PC-9 (cell line): ENCODE results near the gene NOS1AP. TPM values are rescaled to one million over a fixed set of nuclear protein-coding genes. Genes with fewer than 3 reads are reported as not detected.
A peak's percentile ranks its signal among the peaks of the same experiment; 100 is the strongest.

Source experiments
- BruUV-seq: library from RNA; stranded (reverse); fragments of 400-500 nt; replicated peaks from 2 replicates; lab custom pipeline; 2021; lab: Mats Ljungman, UMichigan
- CTCF ChIA-PET: fragments of 300-600 bp; sonication (Branson Sonifier 250); formaldehyde crosslinking; loops from one replicate; lab custom pipeline; 2022; ENCODE audit warnings: antibody characterized with exemption; lab: Charles Lee
- POLR2A ChIA-PET: fragments of 300-600 bp; sonication (Branson Sonifier 250); formaldehyde crosslinking; loops from one replicate; lab custom pipeline; 2022; ENCODE audit warnings: antibody characterized with exemption; ENCODE audit not compliant: unreplicated experiment; lab: Charles Lee
- DNase-seq, 2 experiments: peaks; one replicate each; pipeline versions ENCODE4 v3.0.0 to v3.0.0-alpha.2; 2015 to 2022; ENCODE audit warnings: mixed read lengths in 1 of 2
- H2AFZ ChIP-seq: fragments of 200-600 bp; sonication (generic); 2 replicates; pipeline ENCODE4 v1.8.1; 2017; ENCODE audit warnings: antibody characterized with exemption
- H3F3A ChIP-seq: fragments of 200-600 bp; sonication (generic); 2 replicates; pipeline ENCODE4 v1.8.1; 2017; ENCODE audit warnings: antibody characterized with exemption, mild to moderate bottlenecking, low read depth; ENCODE audit not compliant: insufficient read depth
- H3K27ac ChIP-seq: fragments of 200-600 bp; sonication (generic); 2 replicates; pipeline ENCODE4 v1.6.1; 2016; ENCODE audit warnings: mixed run types
- H3K27me3 ChIP-seq: fragments of 200-600 bp; sonication (generic); 2 replicates; pipeline ENCODE4 v1.6.1; 2016; ENCODE audit warnings: low read depth, mixed run types; ENCODE audit not compliant: insufficient read depth
- H3K36me3 ChIP-seq: fragments of 200-600 bp; sonication (generic); 2 replicates; pipeline ENCODE4 v1.6.1; 2016; ENCODE audit warnings: low read depth, mixed run types
- H3K4me1 ChIP-seq: fragments of 200-600 bp; sonication (generic); replicated peaks from 2 replicates; pipeline ENCODE4 v1.6.1; 2016; ENCODE audit warnings: mixed run types; ENCODE audit not compliant: insufficient read depth
- H3K4me2 ChIP-seq: fragments of 200-600 bp; sonication (generic); 2 replicates; pipeline ENCODE4 v1.6.1; 2017; ENCODE audit warnings: mixed run types
- H3K4me3 ChIP-seq: fragments of 200-600 bp; sonication (generic); 2 replicates; pipeline ENCODE4 v1.6.1; 2016; ENCODE audit warnings: mixed run types
- H3K79me2 ChIP-seq: fragments of 200-600 bp; sonication (generic); 2 replicates; pipeline ENCODE4 v1.6.1; 2017; ENCODE audit warnings: low read depth, mixed run types
- H3K9me2 ChIP-seq: fragments of 200-600 bp; sonication (generic); 2 replicates; pipeline ENCODE4 v1.8.1; 2017; ENCODE audit warnings: mild to moderate bottlenecking; ENCODE audit not compliant: insufficient read depth
- H3K9me3 ChIP-seq: fragments of 200-600 bp; sonication (generic); 2 replicates; pipeline ENCODE4 v1.8.1; 2016; ENCODE audit warnings: low read depth; ENCODE audit not compliant: insufficient read depth
- H4K20me1 ChIP-seq: fragments of 200-600 bp; sonication (generic); 2 replicates; pipeline ENCODE4 v1.8.1; 2017; ENCODE audit not compliant: insufficient read depth
- EZH2 ChIP-seq: fragments of 200-600 bp; sonication (generic); IDR thresholded peaks from 2 replicates; pipeline ENCODE4 v1.8.0; 2017; ENCODE audit warnings: antibody characterized with exemption, low read depth
- intact Hi-C: fragments of 100-400 bp; cut with micrococcal nuclease; formaldehyde crosslinking; loops from one replicate; pipeline ENCODE4 v1.10.0; 2022; ENCODE audit not compliant: unreplicated experiment
- total RNA-seq: library from RNA; stranded (reverse); gene quantifications from 2 replicates; pipeline ENCODE4 v1.2.3, GENCODE V29; 2021
- TF ChIP-seq, protein P1 (sequence below): fragments of 200-600 bp; sonication (generic); conservative IDR thresholded peaks from 2 replicates; pipeline ENCODE4 v1.6.1; 2017; ENCODE audit warnings: mixed run types, antibody characterized with exemption, mild to moderate bottlenecking, moderate library complexity

NOS1AP gene
- total RNA-seq, 1 experiment from 2014 or later: 9.9 TPM

DNA sequence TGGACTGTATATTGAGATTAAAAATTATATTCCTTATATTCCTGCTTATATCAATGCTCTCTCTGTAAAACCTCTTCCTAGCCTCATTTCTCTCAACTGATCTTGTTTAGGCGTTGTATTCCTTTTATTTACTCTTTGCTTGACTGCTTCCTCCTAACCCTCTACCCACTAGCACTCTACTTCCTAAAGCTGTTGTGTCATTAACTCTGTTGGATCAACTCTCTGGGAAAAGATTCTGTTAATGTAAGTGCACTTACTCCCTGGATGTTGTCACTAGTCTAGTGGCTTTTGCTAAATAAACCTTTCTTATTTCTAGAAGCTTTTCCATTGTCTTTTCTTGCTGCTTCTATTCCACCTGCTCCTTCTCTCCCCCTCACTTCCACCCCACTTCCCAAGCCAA lies 300.7 kb downstream of the NOS1AP start:
- H3K27me3 ChIP-seq: no peaks in the 10 kb centered on the region
- H3K79me2 ChIP-seq: no peaks in the 10 kb centered on the region
- no peak for DNase-seq
- H3K27ac ChIP-seq: no peak overlapping the region
- H3K9me3 ChIP-seq: no peaks in the 10 kb centered on the region
- H3K9me2 ChIP-seq: no peaks in the 10 kb centered on the region
- ChIA-PET CTCF (no interaction called here), POLR2A (no interaction called here)
- no TSS peak for BruUV-seq
- no peak overlapping the region for H3K4me3 ChIP-seq
- H3K36me3 ChIP-seq: no peaks in the 10 kb centered on the region
- H4K20me1 ChIP-seq: peaks cover 11% of the 10 kb centered on the region; the same call in 1 of the 2 replicates
- peaks cover 28% of the 10 kb centered on the region for H3K4me1 ChIP-seq
- H3K4me2 ChIP-seq: no peak overlapping the region
- TF ChIP-seq EZH2: no peak
- TF ChIP-seq, protein P1, sequence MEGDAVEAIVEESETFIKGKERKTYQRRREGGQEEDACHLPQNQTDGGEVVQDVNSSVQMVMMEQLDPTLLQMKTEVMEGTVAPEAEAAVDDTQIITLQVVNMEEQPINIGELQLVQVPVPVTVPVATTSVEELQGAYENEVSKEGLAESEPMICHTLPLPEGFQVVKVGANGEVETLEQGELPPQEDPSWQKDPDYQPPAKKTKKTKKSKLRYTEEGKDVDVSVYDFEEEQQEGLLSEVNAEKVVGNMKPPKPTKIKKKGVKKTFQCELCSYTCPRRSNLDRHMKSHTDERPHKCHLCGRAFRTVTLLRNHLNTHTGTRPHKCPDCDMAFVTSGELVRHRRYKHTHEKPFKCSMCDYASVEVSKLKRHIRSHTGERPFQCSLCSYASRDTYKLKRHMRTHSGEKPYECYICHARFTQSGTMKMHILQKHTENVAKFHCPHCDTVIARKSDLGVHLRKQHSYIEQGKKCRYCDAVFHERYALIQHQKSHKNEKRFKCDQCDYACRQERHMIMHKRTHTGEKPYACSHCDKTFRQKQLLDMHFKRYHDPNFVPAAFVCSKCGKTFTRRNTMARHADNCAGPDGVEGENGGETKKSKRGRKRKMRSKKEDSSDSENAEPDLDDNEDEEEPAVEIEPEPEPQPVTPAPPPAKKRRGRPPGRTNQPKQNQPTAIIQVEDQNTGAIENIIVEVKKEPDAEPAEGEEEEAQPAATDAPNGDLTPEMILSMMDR: no peak
- intact Hi-C loops: loop anchor here (5.0 kb wide), 1 partner anchor 233 kb away; no protein-coding TSS in a partner anchor
- no peak overlapping the region for H2AFZ ChIP-seq
- peaks cover 12% of the 10 kb centered on the region; the same call in 1 of the 2 replicates for H3F3A ChIP-seq

DNA sequence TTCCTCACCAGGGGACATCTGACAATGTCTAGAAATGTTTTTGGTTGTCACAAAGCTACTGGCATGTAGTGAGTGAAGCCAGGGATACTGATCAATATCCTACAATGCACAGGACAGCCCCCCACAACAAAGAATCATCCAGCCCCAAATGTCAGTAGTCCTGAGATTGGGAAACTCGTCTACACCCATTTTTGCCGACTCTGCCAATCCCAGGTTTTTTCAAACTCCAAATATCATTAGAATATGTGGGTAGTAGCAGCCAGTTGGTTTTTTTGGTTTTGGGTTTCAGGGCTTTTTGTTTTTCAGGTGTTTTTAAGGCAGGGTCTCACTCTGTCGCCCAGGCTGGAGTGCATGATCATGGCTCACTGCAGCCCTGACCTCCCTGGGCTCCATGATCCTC lies 301.2 kb downstream of the NOS1AP start:
- intact Hi-C loops: loop anchor here (1.0 to 5.0 kb wide), 2 partner anchors 20 to 233 kb away; no protein-coding TSS in a partner anchor
- H3K9me2 ChIP-seq: no peaks in the 10 kb centered on the region
- no peak overlapping the region for H3K4me3 ChIP-seq
- DNase-seq: no peak
- H3K4me2 ChIP-seq: no peak overlapping the region
- H3K79me2 ChIP-seq: no peaks in the 10 kb centered on the region
- BruUV-seq: no TSS peak
- H3K9me3 ChIP-seq: no peaks in the 10 kb centered on the region
- peaks cover 11% of the 10 kb centered on the region; the same call in 1 of the 2 replicates for H4K20me1 ChIP-seq
- H3K36me3 ChIP-seq: peaks cover 2% of the 10 kb centered on the region; the same call in 1 of the 2 replicates
- CTCF ChIA-PET: no interaction called here
- H3F3A ChIP-seq: peaks cover 12% of the 10 kb centered on the region; the same call in 1 of the 2 replicates
- no peak overlapping the region for H2AFZ ChIP-seq
- POLR2A ChIA-PET: interaction anchor here (0.6 kb wide), 1 partner anchor 85 kb away, joined by 3 read pairs; no protein-coding TSS in a partner anchor
- peaks cover 28% of the 10 kb centered on the region for H3K4me1 ChIP-seq
- no peaks in the 10 kb centered on the region for H3K27me3 ChIP-seq
- no peak overlapping the region for H3K27ac ChIP-seq
- TF ChIP-seq EZH2: no peak
- TF ChIP-seq, protein P1: no peak

DNA sequence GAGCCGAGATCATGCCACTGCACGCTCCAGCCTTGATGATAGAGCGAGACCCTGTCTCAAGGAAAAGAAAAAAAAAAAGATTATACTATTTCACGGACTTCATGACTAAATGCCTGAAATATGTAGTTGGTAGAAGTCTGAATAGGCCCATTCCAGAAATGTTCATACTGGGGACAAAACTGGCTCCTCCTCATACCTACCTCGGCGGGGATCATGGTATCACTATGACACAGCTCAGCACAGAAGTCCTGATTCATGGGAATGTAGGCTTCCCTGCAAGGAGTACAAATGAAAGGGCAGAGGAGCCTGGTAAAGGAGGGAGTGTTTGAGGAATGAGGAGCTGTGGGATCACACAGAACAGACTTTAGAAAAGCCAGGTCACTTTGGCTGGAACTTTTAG lies 302.1 kb downstream of the NOS1AP start:
- Histone ChIP-seq H3F3A (peaks cover 12% of the 10 kb centered on the region; the same call in 1 of the 2 replicates), H3K4me3 (no peak overlapping the region), H3K27me3 (no peaks in the 10 kb centered on the region), H4K20me1 (peaks cover 11% of the 10 kb centered on the region; the same call in 1 of the 2 replicates), H3K27ac (peak overlapping the region; percentile 54), H3K9me2 (no peaks in the 10 kb centered on the region), H3K79me2 (no peaks in the 10 kb centered on the region), H3K9me3 (no peaks in the 10 kb centered on the region), H3K36me3 (peaks cover 4% of the 10 kb centered on the region; the same call in 1 of the 2 replicates), H3K4me2 (no peak overlapping the region), H3K4me1 (peaks cover 28% of the 10 kb centered on the region), H2AFZ (no peak overlapping the region)
- DNase-seq: peak; percentile 58 to 68
- CTCF ChIA-PET: interaction anchor here (0.7 to 1.3 kb wide), 4 partner anchors 14 to 316 kb away, joined by 4 read pairs; no protein-coding TSS in a partner anchor
- intact Hi-C loops: loop anchor here (1.0 to 5.0 kb wide), 3 partner anchors 21 to 234 kb away; no protein-coding TSS in a partner anchor
- BruUV-seq: no TSS peak
- POLR2A ChIA-PET: interaction anchor here (0.5 to 1.1 kb wide), 5 partner anchors 22 to 324 kb away, joined by 3 to 12 read pairs (median 4); no protein-coding TSS in a partner anchor
- TF ChIP-seq EZH2: no peak
- TF ChIP-seq, protein P1: no peak
